ENCODE data around the gene ZHX3.

Gene ZHX3

GRCh38 chr20:41230136-41230535 lies 87.4 kb downstream of the ZHX3 start:
- TF ChIP-seq CTCF (IDR thresholded peaks at IDR 0.05): no peak

GRCh38 chr20:41229259-41229658 lies 88.3 kb downstream of the ZHX3 start:
- no peak for TF ChIP-seq CTCF (IDR thresholded peaks at IDR 0.05)

GRCh38 chr20:41228858-41229257 lies 88.7 kb downstream of the ZHX3 start:
- TF ChIP-seq CTCF (IDR thresholded peaks at IDR 0.05): no peak

- TF ChIP-seq CTCF (IDR thresholded peaks at IDR 0.05): no peak
These were observed 91.1 kb downstream of the ZHX3 start for GRCh38 chr20:41226426-41226825.

- no peak for TF ChIP-seq CTCF (IDR thresholded peaks at IDR 0.05)
These were observed 92.4 kb downstream of the ZHX3 start for GRCh38 chr20:41225091-41225490.

- no peak for TF ChIP-seq CTCF (IDR thresholded peaks at IDR 0.05)
These were observed 93.2 kb downstream of the ZHX3 start for GRCh38 chr20:41224281-41224680.

GRCh38 chr20:41223112-41223511 lies 94.4 kb downstream of the ZHX3 start:
- TF ChIP-seq CTCF (IDR thresholded peaks at IDR 0.05): no peak

- no peak for TF ChIP-seq CTCF (IDR thresholded peaks at IDR 0.05)
These were observed 94.8 kb downstream of the ZHX3 start for GRCh38 chr20:41222703-41223102.
